Activated gamma-delta T cell treated with anti-CD3 and anti-CD28 coated beads, Interleukin-2, amount 50 U/mL, for 16 hours (primary cell): ENCODE results near the gene STEEP1.
A peak's percentile ranks its signal among the peaks of the same experiment; 100 is the strongest.
"Not testable (repeated sequence)": the region's sequence is repeated elsewhere in the genome, so short reads cannot be mapped to it uniquely, and the experiment has no call there.

Source experiments
- DNase-seq: peaks from one replicate; pipeline ENCODE4 v3.0.0-alpha.2; 2020; ENCODE audit warnings: low read depth

The STEEP1 gene

GRCh38 chrX:119529345-119530276 is 35.6 kb downstream of the STEEP1 start:
- DNase-seq, result no peak

- DNase-seq, result no peak
Measured at GRCh38 chrX:119523664-119524184, 41.5 kb downstream of the STEEP1 start.

- DNase-seq, result no peak
Measured at GRCh38 chrX:119521246-119521645, 44.0 kb downstream of the STEEP1 start.

- DNase-seq, result no peak
Measured at GRCh38 chrX:119518371-119518770, 46.8 kb downstream of the STEEP1 start.

- DNase-seq, result peak; percentile 3
Measured at GRCh38 chrX:119516157-119516702, 49.0 kb downstream of the STEEP1 start.

GRCh38 chrX:119512146-119512800 is 52.9 kb downstream of the STEEP1 start:
- no peak for DNase-seq

GRCh38 chrX:119507206-119507605 is 58.0 kb downstream of the STEEP1 start:
- no peak for DNase-seq

GRCh38 chrX:119505945-119506344 is 59.3 kb downstream of the STEEP1 start:
- no peak for DNase-seq

- not testable (repeated sequence) for DNase-seq
Measured at GRCh38 chrX:119505145-119505544, 60.1 kb downstream of the STEEP1 start.

- DNase-seq, result no peak
Measured at GRCh38 chrX:119503484-119503861, 61.7 kb downstream of the STEEP1 start.

- no peak for DNase-seq
Measured at GRCh38 chrX:119502727-119503483, 62.3 kb downstream of the STEEP1 start.

- no peak for DNase-seq
Measured at GRCh38 chrX:119501511-119502148, 63.6 kb downstream of the STEEP1 start.

GRCh38 chrX:119500061-119500800 is 65.0 kb downstream of the STEEP1 start:
- DNase-seq, result no peak

GRCh38 chrX:119497185-119497584 is 68.0 kb downstream of the STEEP1 start:
- DNase-seq, result no peak

GRCh38 chrX:119495734-119496726 is 69.2 kb downstream of the STEEP1 start:
- DNase-seq, result no peak

- DNase-seq, result not testable (repeated sequence)
Measured at GRCh38 chrX:119493851-119494495, 71.2 kb downstream of the STEEP1 start.

GRCh38 chrX:119492463-119492862 is 72.7 kb downstream of the STEEP1 start:
- DNase-seq, result no peak

- no peak for DNase-seq
Measured at GRCh38 chrX:119489212-119490074, 75.8 kb downstream of the STEEP1 start.
